ACC112 (cell line): Measurements from ENCODE around the gene SMIM10.
"Not testable (repeated sequence)": the region's sequence is repeated elsewhere in the genome, so short reads cannot be mapped to it uniquely, and the experiment has no call there.

Experiments
- H2AFZ ChIP-seq: fragments of 200-600 bp; sonication (generic); one replicate; pipeline ENCODE4 v1.6.0; 2017; ENCODE audit warnings: antibody characterized with exemption, low read length; ENCODE audit not compliant: unreplicated experiment
- H3K27ac ChIP-seq: fragments of 200-600 bp; sonication (generic); 2 replicates; pipeline ENCODE4 v1.5.1; 2014; ENCODE audit warnings: low read depth, mild to moderate bottlenecking, antibody characterized with exemption, low read length, moderate library complexity
- H3K27me3 ChIP-seq: fragments of 200-600 bp; sonication (generic); 2 replicates; pipeline ENCODE4 v1.6.1; 2014; ENCODE audit warnings: mild to moderate bottlenecking, antibody characterized with exemption, low read length, moderate library complexity, mixed read lengths; ENCODE audit not compliant: insufficient read depth
- H3K36me3 ChIP-seq: fragments of 200-600 bp; sonication (generic); 2 replicates; pipeline ENCODE4 v1.6.1; 2016; ENCODE audit warnings: mild to moderate bottlenecking, antibody characterized with exemption, low read length, moderate library complexity, mixed read lengths; ENCODE audit not compliant: insufficient read depth
- H3K4me1 ChIP-seq: fragments of 200-600 bp; sonication (generic); one replicate; pipeline ENCODE4 v1.6.1; 2016; ENCODE audit warnings: low read length, mixed read lengths; ENCODE audit not compliant: insufficient read depth, unreplicated experiment, control insufficient read depth
- H3K4me3 ChIP-seq: fragments of 200-600 bp; sonication (generic); 2 replicates; pipeline ENCODE4 v1.5.1; 2014; ENCODE audit warnings: mild to moderate bottlenecking, low read depth, low read length
- H3K79me2 ChIP-seq: fragments of 200-600 bp; sonication (generic); one replicate; pipeline ENCODE4 v1.6.0; 2016; ENCODE audit warnings: low read length; ENCODE audit not compliant: control insufficient read depth, unreplicated experiment, insufficient read depth

SMIM10 gene

DNA sequence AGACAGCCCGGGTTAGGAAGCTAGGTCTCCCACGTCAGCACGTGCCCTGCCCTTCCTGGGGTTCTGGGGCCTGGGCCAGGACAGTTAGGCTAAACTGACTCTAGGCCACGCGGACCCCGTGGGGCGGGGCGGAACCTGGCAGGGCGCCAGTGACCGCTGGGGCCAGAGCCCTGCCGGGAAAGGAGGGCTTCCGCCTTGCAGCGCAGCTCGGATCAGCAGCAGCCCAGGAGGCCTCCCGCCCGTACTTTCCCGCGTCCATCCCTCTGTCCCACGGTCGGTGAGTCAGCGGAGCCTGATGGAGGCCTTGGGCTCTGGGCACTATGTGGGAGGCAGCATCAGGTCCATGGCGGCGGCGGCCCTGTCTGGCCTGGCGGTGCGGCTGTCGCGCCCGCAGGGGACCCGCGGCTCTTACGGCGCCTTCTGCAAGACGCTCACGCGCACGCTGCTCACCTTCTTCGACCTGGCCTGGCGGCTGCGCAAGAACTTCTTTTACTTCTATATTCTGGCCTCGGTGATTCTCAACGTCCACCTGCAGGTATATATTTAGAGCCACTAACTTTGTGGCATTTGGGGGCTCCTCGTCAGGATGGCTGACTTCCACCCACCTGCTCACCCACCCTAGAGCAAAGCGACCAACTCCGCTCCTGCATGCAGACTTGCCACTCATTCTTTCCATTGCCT is at the start of gene SMIM10:
TSS of gene SMIM10 (plus strand) at position 191 of the 681 bp plus-strand sequence. CDS start at position 296, 105 bp downstream.
- peak within 1 kb of the TSS; percentile 87 for H3K4me3 ChIP-seq
- H3K36me3 ChIP-seq: no peaks in the 10 kb centered on the region
- peaks cover 15% of the 10 kb centered on the region for H3K79me2 ChIP-seq
- peak within 1 kb of the TSS; percentile 81 for H3K27ac ChIP-seq
- H3K4me1 ChIP-seq: peaks cover 10% of the 10 kb centered on the region
- H2AFZ ChIP-seq: peak within 1 kb of the TSS; percentile 50
- H3K27me3 ChIP-seq: no peaks in the 10 kb centered on the region

DNA sequence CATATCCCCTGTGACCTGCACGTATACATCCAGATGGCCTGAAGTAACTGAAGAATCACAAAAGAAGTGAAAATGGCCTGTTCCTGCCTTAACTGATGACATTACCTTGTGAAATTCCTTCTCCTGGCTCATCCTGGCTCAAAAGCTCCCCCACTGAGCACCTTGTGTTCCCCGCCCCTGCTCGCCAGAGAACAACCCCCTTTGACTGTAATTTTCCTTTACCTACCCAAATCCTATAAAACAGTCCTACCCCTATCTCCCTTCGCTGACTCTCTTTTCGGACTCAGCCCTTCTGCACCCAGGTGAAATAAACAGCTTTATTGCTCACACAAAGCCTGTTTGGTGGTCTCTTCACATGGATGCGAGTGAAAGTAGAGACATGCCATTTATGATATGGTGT is 44.4 kb upstream of the SMIM10 start:
- H3K36me3 ChIP-seq, H3K27ac ChIP-seq, H3K4me3 ChIP-seq, H2AFZ ChIP-seq, H3K27me3 ChIP-seq, H3K79me2 ChIP-seq: not testable (repeated sequence)
- peaks cover 20% of the 10 kb centered on the region for H3K4me1 ChIP-seq

DNA sequence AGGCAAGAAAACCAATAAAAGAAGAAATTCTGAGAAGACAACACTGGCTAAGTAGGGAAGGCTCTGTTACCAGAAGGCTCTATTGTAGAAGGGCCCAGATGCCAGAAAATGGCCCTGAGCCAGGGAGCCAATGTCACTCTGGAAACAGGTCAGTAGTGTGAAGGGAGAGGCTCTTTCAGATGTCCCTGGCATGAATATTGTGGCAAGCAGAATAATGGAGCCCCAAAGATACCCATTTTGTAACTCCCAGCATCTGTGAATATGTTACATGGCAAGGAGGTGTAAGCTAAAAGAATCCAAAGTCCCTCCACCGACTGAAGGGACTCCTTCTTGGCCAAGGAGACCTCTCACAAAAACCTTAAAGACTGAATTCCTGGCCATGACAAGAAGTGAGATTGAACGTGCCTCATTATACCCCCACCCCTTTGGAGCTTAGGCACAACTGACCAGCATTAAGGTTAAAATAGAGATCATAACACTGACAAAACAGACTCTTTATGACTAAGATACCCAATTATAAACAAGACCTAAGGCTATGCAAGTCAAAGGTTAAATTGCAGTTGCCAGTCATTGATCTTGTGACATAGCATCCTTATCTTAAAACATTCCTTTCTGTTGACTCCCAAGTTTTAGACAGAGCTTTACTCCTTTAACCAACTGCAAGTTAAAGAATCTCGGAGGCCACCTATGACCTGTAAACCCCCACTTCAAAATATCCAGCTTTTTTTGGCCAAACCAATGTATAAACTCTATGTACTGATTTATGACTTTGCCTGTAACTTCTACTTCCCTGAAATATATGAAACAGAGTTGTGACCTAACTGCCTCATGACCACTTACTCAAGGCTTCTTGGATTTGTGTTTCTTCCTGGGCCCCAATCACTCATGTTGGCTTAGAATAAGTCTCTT is 42.2 kb upstream of the SMIM10 start:
- no peak overlapping the region for H2AFZ ChIP-seq
- H3K79me2 ChIP-seq: no peaks in the 10 kb centered on the region
- H3K27ac ChIP-seq: peak overlapping the region; percentile 93
- H3K36me3 ChIP-seq: no peaks in the 10 kb centered on the region
- peaks cover 20% of the 10 kb centered on the region for H3K4me1 ChIP-seq
- H3K4me3 ChIP-seq: no peak overlapping the region
- H3K27me3 ChIP-seq: no peaks in the 10 kb centered on the region

DNA sequence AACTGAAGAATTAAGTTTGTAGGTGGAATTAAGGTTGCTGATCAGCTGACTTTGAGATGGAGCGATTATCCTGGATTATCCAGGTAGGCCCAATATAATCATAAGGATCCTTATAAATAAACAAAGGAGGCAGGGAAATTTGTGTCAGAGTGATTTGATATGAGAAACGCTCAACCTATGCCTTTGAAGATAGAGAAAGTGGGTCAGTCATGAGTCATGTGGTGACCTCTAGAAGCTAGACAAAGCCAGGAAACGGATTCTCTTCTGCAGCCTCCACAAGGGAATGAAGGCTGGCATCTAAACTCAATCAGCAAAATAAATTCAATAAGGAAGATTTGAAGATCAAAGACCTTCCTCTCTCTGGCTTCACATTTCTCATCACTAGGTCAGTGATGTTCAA is 41.5 kb upstream of the SMIM10 start:
- Histone ChIP-seq H3K4me1 (peaks cover 20% of the 10 kb centered on the region), H3K27me3 (no peaks in the 10 kb centered on the region), H3K27ac (peak overlapping the region; percentile 93)

DNA sequence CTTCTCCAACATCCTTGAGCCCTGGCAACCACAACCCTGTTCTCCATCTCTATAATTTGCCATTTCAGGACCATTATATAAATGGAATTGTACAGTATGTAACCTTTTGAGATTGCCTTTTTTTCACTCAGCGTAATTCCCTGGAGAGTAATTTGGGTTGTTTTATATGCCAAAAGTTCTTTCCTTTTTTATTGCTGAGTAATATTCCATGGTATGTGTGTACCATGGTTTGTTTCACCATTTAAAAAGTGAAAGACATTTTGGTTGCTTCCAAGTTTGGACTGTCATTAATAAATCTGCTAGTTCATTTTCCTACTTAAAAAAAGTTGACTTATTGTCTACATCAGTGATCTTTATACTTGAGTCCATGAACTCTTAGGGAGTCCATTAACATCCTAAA is 33.0 kb upstream of the SMIM10 start:
- Histone ChIP-seq H3K4me1 (no peaks in the 10 kb centered on the region), H2AFZ (no peak overlapping the region), H3K27ac (no peak overlapping the region), H3K4me3 (no peak overlapping the region), H3K27me3 (no peaks in the 10 kb centered on the region), H3K36me3 (no peaks in the 10 kb centered on the region), H3K79me2 (no peaks in the 10 kb centered on the region)

More for the DNA sequence above, 41.5 kb upstream of the SMIM10 start:
- no peaks in the 10 kb centered on the region for H3K79me2 ChIP-seq
- H2AFZ ChIP-seq: no peak overlapping the region
- no peak overlapping the region for H3K4me3 ChIP-seq
- H3K36me3 ChIP-seq: no peaks in the 10 kb centered on the region

DNA sequence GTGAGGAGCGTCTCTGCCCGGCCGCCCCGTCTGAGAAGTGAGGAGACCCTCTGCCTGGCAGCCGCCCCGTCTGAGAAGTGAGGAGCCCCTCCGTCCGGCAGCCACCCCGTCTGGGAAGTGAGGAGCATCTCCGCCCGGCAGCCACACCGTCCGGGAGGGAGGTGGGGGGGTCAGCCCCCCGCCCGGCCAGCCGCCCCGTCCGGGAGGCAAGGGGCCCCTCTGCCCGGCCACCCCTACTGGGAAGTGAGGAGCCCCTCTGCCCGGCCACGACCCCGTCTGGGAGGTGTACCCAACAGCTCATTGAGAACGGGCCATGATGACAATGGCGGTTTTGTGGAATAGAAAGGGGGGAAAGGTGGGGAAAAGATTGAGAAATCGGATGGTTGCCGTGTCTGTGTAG is 30.4 kb upstream of the SMIM10 start:
- not testable (repeated sequence) for H3K79me2 ChIP-seq, H3K27ac ChIP-seq, H3K4me3 ChIP-seq, H3K4me1 ChIP-seq, H3K36me3 ChIP-seq, H3K27me3 ChIP-seq, H2AFZ ChIP-seq

DNA sequence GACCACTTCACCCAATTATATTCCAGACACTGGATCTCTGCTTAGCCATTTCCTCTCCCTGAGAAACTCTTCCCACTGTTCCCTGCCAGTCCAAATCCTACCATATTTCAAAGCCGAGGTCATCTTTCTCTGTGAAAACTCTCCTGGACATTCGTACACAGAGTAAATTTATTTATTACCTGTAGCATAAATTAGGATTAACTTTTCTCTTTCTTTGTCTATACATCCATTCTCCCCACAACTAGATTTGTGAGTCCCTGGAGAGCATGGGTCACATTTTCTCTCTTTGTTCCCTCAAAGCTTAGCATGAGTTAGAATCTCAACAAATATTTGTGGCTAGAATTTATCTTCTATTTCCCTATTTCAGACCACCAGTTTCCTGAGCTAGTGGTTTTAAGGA is 27.8 kb upstream of the SMIM10 start:
- no peaks in the 10 kb centered on the region for H3K79me2 ChIP-seq
- no peaks in the 10 kb centered on the region for H3K36me3 ChIP-seq
- no peak overlapping the region for H2AFZ ChIP-seq
- H3K27me3 ChIP-seq: no peaks in the 10 kb centered on the region
- no peak overlapping the region for H3K4me3 ChIP-seq
- peaks cover 3% of the 10 kb centered on the region for H3K4me1 ChIP-seq
- H3K27ac ChIP-seq: no peak overlapping the region

DNA sequence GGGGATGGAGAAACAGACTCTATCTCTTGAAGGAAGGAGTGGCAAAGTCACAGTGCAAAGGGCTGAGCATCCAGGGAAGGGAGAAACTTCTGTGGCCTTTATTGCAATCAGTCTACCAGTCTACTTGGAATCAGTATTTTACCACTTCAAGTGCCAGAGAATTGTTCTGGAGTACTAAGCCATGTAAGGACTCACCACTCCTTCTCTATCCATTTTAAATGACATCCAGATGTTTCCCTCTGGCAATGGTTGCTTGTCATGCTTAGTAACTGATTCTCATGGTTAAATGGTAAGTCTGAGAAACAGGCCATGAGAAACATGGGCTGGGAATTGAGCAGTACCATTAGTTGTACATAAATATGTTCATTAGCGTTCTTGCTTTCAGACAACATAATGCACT is 21.1 kb upstream of the SMIM10 start:
- Histone ChIP-seq H3K27me3 (no peaks in the 10 kb centered on the region), H3K4me3 (no peak overlapping the region), H3K36me3 (no peaks in the 10 kb centered on the region)

DNA sequence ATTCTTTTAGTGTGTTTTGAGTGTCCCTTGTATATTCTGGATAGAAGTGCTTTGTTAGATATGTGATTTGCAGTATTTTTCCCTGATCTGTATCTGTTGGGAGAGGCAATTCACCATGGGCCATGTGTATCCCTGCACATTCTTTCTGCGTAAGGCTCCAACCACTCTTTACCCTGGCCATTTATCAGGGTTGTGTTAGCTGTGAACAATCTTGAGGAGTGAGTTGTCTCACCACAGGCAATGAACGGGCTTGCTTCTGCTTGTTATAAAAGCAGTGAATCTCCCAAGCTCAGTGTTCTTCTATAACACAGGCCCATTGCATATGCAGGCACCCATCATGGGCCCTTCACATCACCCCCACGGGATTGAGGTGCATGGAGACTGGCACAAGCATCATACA is 18.9 kb upstream of the SMIM10 start:
- Histone ChIP-seq H3K36me3 (no peaks in the 10 kb centered on the region), H3K27me3 (no peaks in the 10 kb centered on the region), H2AFZ (no peak overlapping the region), H3K4me1 (no peaks in the 10 kb centered on the region), H3K27ac (no peak overlapping the region), H3K4me3 (no peak overlapping the region), H3K79me2 (no peaks in the 10 kb centered on the region)

More for the DNA sequence above, 21.1 kb upstream of the SMIM10 start:
- H3K27ac ChIP-seq: no peak overlapping the region
- no peak overlapping the region for H2AFZ ChIP-seq
- H3K79me2 ChIP-seq: no peaks in the 10 kb centered on the region
- H3K4me1 ChIP-seq: peaks cover 3% of the 10 kb centered on the region

DNA sequence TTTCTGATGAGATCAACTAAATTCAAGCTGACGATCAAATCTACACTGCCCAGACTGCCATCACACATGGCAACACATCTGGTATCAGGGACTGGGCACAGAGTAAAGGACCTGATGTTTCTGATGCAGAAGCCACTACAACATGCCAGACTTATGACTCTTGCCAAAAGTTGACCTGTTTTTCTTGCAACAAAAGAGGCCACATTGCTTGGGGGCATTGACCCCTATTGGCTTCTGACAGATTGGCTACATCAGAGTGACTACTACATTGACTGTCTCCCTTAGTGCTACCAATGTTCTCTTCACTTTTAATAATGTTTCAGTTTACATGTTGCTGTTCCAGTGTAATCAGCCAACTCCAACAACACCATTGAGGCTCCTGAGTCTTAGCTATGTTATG is 15.3 kb upstream of the SMIM10 start:
- no peak overlapping the region for H3K4me3 ChIP-seq
- H3K27me3 ChIP-seq: no peaks in the 10 kb centered on the region
- H2AFZ ChIP-seq: no peak overlapping the region
- H3K4me1 ChIP-seq: no peaks in the 10 kb centered on the region
- no peaks in the 10 kb centered on the region for H3K36me3 ChIP-seq
- H3K79me2 ChIP-seq: no peaks in the 10 kb centered on the region
- H3K27ac ChIP-seq: no peak overlapping the region

DNA sequence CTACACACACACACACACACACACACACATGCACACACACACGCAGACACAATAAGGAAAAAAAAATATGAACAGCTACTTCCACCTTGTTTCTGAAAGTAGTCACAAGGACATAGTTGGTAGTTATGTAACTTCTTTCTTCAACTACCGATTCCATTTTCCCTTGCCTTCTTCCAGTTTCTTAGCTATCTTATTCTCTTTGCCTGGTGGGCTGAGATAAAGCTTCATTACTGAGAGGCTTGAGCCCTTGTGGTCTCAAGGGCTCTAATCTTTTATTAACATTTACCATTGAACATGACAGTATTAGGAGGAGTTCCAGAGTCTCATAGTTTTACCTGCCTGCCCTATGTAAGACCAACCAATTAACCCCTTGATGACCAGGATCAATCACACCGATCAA is 8.9 kb upstream of the SMIM10 start:
- Histone ChIP-seq H3K27ac (no peak overlapping the region), H2AFZ (no peak overlapping the region), H3K4me3 (no peak overlapping the region), H3K4me1 (no peaks in the 10 kb centered on the region), H3K79me2 (no peaks in the 10 kb centered on the region), H3K27me3 (no peaks in the 10 kb centered on the region), H3K36me3 (no peaks in the 10 kb centered on the region)
